HG02938 (cell line): ENCODE results near the gene SPACA7.

Source experiments
- ATAC-seq: cut with Tn5 transposase; IDR thresholded peaks from one replicate; pipeline ENCODE4 v1.9.1; 2021; ENCODE audit warnings: mild to moderate bottlenecking, moderate library complexity; ENCODE audit not compliant: unreplicated experiment

The SPACA7 gene

DNA sequence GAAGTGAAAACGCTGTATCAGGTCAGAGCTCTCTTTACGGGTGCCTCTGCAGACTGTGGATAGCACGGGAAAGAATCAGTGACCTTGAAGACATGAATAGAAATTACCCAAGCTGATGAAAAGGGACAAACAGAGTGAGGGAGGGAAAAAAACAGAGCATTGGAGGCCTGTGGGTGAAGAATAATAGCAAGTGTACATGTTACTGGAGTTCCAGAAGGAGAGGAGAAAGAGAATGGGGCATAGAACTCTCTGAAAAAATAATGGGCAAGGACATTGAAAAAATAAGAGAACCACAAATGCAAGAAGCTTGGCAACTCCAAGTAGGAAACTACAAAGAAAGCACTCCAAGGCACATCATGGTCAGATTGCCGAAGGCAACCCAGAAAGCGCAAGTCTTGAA is 86.3 kb downstream of the SPACA7 start:
- no peak for ATAC-seq

DNA sequence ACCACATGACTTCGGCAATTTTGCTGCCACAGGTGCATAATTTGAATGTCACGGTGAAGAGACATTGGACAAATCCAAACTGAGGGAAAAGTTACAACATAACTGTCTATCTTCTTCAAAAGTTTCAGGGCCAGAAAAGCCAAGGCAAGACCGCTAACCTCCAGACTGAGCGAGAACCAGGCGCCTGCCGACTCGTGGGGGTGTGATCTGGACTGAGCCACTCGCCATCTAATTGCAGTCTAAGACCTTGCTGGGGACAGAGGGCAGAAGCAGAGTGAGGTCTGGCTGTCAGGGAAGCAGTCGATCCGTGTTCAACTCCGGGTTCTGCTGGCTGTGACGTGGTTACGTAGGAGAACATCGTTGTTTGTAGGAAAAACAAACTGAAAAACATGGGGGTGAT is 88.6 kb downstream of the SPACA7 start:
- no peak for ATAC-seq

DNA sequence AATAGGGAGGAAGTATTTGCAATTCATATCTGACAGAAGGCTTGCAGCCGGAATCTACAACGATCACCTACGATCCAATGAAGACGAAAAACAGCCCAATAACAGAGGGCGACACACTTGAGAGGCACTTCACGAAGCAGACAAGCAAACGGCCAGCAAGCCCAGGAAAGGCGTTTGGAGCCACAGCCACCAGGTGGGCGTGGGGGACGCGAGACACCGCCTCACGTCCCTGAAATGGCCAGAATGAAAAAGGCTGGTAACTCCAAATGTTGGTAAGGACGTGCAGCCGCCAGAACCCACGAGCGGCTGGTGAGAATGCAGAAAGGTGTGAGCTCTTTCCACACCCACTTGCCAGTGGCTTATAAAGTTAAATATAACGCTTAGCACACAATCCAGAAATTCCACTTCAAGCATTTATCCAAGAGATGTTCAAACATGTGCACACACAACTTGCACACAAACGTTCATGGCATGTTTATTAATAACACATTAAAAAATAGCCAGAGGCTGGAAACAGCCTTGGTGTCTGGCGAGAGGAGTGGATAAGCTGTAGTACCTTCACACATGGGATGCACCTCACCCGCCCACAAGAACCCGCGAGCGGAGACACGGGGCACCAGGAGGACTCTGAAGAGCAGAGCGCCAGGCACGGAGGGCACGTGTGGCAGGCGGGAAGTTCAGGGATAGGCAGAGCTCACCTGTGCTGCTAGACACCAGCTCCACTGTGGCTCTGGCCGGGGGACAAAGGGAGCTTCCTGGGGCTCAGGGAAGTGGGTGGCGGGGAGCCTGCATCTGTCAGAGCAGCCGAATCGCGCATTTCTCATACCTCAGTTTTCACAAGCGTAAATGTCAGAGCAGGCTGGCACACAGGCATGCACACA is 89.3 kb downstream of the SPACA7 start:
- ATAC-seq: no peak

DNA sequence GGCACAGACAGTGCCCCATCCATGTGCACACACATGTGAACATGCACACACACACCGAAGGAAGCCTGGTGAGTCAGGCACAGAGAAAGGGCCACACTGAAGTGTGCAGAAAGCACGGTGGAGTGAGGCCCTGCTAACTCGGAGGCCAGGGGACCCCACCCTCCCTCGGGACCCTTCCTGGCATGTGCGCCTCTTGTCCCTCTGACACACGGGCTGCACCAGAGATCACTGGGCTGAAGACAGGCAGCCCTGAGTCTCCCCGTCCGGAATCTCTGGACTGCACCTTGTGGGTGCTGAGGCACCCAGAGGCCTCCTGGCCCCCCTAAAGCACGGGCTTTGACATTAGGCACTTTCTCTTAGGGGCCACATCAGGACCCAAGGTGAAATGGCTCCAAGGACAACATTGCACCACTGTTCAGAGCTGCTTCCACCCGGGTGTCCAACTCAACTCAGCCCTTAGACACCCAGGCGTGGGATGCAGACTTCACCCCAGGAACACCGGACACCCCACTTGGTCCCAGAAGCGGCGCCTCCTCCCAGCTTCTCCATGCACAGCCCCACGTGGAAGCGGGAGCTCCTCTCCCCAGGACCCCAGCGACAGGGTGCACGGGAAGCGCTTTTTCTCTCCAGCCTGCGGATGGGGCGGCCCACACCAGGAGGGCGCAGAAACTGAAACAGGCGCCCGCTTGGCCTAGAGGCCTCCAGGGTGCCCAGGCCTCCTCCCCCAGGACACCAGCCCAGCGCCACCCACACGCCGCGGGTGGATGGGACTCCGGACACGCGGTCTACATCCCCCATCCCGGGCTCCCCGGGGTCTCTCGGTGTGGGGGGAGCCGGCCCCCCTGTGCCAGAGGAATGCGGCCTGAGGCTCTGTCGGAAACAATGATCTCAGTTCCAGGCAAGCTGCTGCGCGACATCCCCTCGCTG is 90.2 kb downstream of the SPACA7 start:
- ATAC-seq: no peak

DNA sequence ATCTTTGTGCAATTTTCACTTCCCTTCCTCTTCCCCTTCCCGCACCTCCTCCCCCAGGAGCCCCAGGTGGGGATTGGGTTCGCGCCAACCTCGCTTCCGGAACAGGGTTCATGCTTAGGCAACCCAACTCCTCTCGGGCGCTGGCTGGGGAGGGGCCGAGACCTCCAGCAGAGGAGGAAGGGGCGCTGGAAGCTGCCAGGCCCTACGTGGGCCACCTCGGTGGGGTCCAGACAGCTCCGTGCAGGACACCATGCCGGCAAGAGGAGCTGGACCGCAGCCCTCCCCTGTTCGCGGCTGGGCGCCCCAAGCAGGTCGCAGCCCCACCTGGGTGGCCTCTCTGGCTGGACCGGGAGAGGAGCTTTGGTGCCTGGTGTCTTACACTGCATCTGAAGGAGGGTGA is 91.1 kb downstream of the SPACA7 start:
- ATAC-seq: no peak

DNA sequence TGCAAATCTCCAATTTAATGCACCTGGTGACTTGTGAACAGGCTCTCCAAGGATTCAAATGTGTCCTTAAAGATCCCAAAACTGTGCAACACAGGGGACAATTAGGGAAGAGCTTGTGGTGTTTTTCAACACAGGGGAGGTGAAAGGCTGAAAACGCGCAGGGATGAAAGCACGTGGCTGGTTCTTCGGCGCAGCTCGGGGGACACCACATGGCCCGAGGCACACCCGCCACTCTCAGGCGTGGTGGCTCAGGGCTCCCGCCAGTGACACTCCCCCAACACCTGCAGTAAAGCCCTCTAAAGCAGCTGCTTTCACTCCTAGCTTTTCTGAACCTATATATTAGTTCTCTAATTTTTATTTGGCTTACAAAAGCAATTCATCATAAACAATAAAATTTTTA is 91.9 kb downstream of the SPACA7 start:
- no peak for ATAC-seq

DNA sequence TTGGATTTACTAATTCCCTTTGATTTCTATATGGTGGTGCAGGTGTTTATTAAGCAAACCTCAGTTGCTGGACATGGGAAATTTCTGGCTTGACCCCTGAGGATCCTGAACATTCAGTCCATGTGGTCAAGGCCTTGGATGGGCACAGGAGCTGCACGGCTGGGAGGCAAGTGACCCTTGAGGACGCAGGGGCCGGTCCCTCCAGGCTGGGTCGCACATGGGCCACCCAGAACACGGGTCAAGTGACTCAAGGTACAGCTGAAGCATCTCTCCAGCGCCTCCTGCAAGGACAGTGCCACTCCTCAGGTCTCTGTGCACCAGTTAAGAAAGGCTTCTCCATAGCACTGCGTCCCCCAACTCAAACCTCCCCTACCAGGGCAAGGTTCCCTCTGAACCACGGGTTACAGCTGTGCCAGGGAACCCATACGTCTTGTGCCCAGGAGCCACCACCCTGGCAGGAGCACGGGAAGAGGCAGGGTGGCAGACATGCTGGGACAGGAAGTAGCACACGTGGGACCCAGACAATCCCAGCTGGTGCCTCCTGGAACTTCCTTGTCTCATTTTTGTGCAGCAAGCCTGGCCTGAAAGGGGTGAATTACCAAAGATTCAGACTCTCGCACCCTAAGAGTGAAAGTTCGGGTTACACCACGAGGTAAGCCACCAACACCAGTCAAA is 93.1 kb downstream of the SPACA7 start:
- no peak for ATAC-seq

DNA sequence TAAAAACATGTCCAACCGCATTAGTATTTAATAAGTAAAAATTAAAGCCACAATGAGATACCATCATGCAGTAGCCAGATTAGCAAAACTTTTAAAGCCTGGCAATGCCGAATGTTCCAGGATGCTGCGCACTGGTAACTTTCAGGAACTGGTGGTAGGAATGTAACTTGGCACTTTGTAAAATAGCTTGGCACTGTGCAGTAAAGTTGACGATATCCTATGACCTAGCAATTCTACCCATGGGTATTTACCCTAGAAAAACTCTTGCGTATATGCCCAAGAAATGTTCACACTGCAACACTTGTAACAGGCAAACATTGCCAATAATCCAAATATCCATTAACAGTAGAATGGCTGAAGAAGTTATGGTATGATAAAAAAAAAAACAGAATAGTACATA is 97.7 kb downstream of the SPACA7 start:
- ATAC-seq: no peak

DNA sequence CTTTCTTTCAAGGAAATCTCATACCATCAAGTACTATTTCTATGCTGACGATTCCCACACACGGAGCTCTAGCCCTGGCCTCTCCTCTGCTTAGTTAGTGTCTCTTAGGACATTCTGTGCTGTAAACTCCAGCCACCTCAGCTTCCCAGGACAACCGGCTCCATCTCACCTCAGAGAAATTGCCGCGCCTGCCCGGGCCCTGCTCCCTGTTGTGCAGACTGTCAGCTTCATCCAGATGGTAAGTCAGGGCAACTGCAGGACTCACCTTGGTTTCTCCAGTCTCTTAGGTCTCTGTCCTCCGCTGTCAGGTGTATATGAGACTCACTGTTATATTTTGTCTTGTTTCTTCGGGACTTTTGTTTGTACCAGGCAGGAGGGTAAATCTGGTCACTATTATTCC is 98.7 kb downstream of the SPACA7 start:
- no peak for ATAC-seq

DNA sequence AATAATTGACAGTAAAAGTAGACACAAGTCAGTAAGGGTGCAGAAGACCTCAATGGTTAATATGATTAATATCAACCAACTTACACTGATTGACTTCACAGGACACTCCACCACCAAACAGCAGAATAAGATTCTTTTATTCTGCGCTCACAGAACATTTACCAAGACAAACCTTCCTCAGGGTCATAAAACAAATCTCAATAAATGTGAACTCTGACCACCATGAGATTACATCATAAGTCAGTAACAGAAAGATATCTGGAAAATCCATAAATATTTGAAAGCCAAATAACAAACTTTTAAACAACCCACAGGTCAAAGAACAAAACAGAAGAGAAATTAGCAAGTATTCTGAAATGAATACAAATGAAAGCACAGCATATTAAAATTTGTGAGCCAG is 99.7 kb downstream of the SPACA7 start:
- no peak for ATAC-seq

DNA sequence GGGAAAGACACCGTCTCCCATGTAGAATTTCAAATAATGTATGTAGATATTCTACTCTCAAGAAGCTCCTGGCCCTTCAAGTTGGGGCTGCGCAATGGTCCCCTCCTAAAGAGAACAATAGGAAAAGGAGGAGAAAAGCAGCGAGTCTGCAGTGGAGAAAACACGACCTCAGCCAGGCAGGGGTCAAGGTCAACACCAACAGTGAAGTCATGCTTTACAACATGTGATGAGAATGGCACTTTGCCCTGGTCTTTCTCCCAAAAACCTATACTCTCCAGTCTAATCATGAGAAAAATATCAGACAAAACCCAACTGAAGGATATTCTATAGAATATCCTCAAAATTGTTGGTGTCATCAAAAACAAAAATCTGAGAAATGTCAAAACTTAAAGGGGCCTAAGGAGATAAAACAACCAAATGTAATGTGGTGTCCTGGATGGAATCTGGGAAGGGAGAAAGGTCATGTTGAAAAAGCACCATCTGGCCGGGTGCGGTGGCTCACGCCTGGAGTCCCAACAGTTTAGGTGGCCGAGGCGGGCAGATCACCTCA is 101.0 kb downstream of the SPACA7 start:
- no peak for ATAC-seq

DNA sequence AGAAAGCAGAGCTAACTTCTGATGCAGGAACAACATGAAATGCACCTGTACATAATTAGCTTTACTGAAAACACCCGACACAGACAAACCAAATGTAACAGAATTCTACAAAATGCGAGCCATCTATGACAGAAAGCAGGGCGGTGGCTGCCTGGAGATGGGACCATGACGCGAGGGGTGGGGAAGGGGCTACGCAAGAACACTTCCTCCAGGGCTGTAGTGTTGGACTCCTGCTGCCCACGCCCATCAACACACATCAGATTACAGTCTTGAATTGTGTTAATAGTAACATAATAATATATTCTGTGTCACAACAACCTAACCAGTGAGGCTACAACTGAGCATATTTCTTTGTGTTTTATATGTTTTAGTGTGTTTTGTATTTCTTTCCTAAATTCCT is 103.2 kb downstream of the SPACA7 start:
- no peak for ATAC-seq

DNA sequence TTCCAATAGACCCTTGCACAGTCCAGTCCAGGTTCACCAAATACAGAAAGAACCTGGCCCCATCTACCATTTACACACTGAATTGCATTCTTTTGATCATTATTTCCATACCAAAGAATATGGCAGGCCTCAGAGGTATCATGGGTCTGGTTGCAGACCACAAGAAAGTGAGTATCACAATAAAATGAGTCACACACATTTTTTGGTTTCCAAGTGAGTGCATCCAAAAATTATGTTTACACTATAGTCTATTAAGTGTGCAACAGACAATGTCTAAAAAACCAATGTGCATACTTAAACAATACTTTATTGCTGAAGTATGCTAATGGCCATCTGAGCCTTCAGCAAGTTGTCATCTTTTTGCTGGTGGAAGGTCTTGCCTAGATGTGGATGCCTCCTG is 105.3 kb downstream of the SPACA7 start:
- no peak for ATAC-seq

DNA sequence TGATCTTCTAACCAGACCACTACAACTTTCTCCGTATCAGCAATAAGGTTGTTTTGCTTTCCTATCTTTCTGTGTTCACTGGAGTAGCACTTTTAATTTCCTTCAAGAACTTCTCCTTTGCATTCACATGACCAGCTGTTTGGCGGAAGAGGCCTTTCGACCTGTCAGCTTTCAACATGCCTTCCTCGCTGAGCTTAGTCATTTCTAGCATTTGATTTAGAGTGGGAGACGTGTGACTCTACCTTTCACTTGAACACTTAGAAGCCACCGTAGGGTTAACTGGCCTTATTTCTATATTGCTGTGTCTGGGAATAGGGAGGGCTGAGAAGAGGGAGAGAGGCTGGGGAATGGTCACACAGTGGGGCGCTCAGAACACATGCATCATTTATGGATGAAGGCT is 107.1 kb downstream of the SPACA7 start:
- ATAC-seq: no peak
